PC-9 (cell line): Measurements from ENCODE around the gene RPS26. TPM values are rescaled to one million over a fixed set of nuclear protein-coding genes. Genes with fewer than 3 reads are reported as not detected.
"Not testable (repeated sequence)": the region's sequence is repeated elsewhere in the genome, so short reads cannot be mapped to it uniquely, and the experiment has no call there.

ENCODE experiments used
- BruUV-seq: library from RNA; stranded (reverse); fragments of 400-500 nt; replicated peaks from 2 replicates; lab custom pipeline; 2021; lab: Mats Ljungman, UMichigan
- CTCF ChIA-PET: fragments of 300-600 bp; sonication (Branson Sonifier 250); formaldehyde crosslinking; loops from one replicate; lab custom pipeline; 2022; ENCODE audit warnings: antibody characterized with exemption; lab: Charles Lee
- POLR2A ChIA-PET: fragments of 300-600 bp; sonication (Branson Sonifier 250); formaldehyde crosslinking; loops from one replicate; lab custom pipeline; 2022; ENCODE audit warnings: antibody characterized with exemption; ENCODE audit not compliant: unreplicated experiment; lab: Charles Lee
- DNase-seq, 2 experiments: peaks; one replicate each; pipeline versions ENCODE4 v3.0.0 to v3.0.0-alpha.2; 2015 to 2022; ENCODE audit warnings: mixed read lengths in 1 of 2
- H2AFZ ChIP-seq: fragments of 200-600 bp; sonication (generic); 2 replicates; pipeline ENCODE4 v1.8.1; 2017; ENCODE audit warnings: antibody characterized with exemption
- H3F3A ChIP-seq: fragments of 200-600 bp; sonication (generic); 2 replicates; pipeline ENCODE4 v1.8.1; 2017; ENCODE audit warnings: antibody characterized with exemption, mild to moderate bottlenecking, low read depth; ENCODE audit not compliant: insufficient read depth
- H3K27ac ChIP-seq: fragments of 200-600 bp; sonication (generic); 2 replicates; pipeline ENCODE4 v1.6.1; 2016; ENCODE audit warnings: mixed run types
- H3K27me3 ChIP-seq: fragments of 200-600 bp; sonication (generic); 2 replicates; pipeline ENCODE4 v1.6.1; 2016; ENCODE audit warnings: low read depth, mixed run types; ENCODE audit not compliant: insufficient read depth
- H3K36me3 ChIP-seq: fragments of 200-600 bp; sonication (generic); 2 replicates; pipeline ENCODE4 v1.6.1; 2016; ENCODE audit warnings: low read depth, mixed run types
- H3K4me1 ChIP-seq: fragments of 200-600 bp; sonication (generic); replicated peaks from 2 replicates; pipeline ENCODE4 v1.6.1; 2016; ENCODE audit warnings: mixed run types; ENCODE audit not compliant: insufficient read depth
- H3K4me2 ChIP-seq: fragments of 200-600 bp; sonication (generic); 2 replicates; pipeline ENCODE4 v1.6.1; 2017; ENCODE audit warnings: mixed run types
- H3K4me3 ChIP-seq: fragments of 200-600 bp; sonication (generic); 2 replicates; pipeline ENCODE4 v1.6.1; 2016; ENCODE audit warnings: mixed run types
- H3K79me2 ChIP-seq: fragments of 200-600 bp; sonication (generic); 2 replicates; pipeline ENCODE4 v1.6.1; 2017; ENCODE audit warnings: low read depth, mixed run types
- H3K9me2 ChIP-seq: fragments of 200-600 bp; sonication (generic); 2 replicates; pipeline ENCODE4 v1.8.1; 2017; ENCODE audit warnings: mild to moderate bottlenecking; ENCODE audit not compliant: insufficient read depth
- H3K9me3 ChIP-seq: fragments of 200-600 bp; sonication (generic); 2 replicates; pipeline ENCODE4 v1.8.1; 2016; ENCODE audit warnings: low read depth; ENCODE audit not compliant: insufficient read depth
- H4K20me1 ChIP-seq: fragments of 200-600 bp; sonication (generic); 2 replicates; pipeline ENCODE4 v1.8.1; 2017; ENCODE audit not compliant: insufficient read depth
- EZH2 ChIP-seq: fragments of 200-600 bp; sonication (generic); IDR thresholded peaks from 2 replicates; pipeline ENCODE4 v1.8.0; 2017; ENCODE audit warnings: antibody characterized with exemption, low read depth
- intact Hi-C: fragments of 100-400 bp; cut with micrococcal nuclease; formaldehyde crosslinking; loops from one replicate; pipeline ENCODE4 v1.10.0; 2022; ENCODE audit not compliant: unreplicated experiment
- total RNA-seq: library from RNA; stranded (reverse); gene quantifications from 2 replicates; pipeline ENCODE4 v1.2.3, GENCODE V29; 2021
- TF ChIP-seq, protein P1 (sequence below): fragments of 200-600 bp; sonication (generic); conservative IDR thresholded peaks from 2 replicates; pipeline ENCODE4 v1.6.1; 2017; ENCODE audit warnings: mixed run types, antibody characterized with exemption, mild to moderate bottlenecking, moderate library complexity

RPS26 gene
- total RNA-seq, 1 experiment from 2014 or later: 43.3 TPM

- Histone ChIP-seq H4K20me1 (no peaks in the 10 kb centered on the region), H3K4me3 (no peak overlapping the region), H3K9me2 (no peaks in the 10 kb centered on the region), H3K9me3 (no peaks in the 10 kb centered on the region), H3K4me1 (peaks cover 17% of the 10 kb centered on the region), H3K27ac (no peak overlapping the region), H3F3A (peaks cover 14% of the 10 kb centered on the region), H3K79me2 (peaks cover 5% of the 10 kb centered on the region; the same call in 1 of the 2 replicates), H3K4me2 (no peak overlapping the region), H2AFZ (no peak overlapping the region), H3K27me3 (no peaks in the 10 kb centered on the region), H3K36me3 (no peaks in the 10 kb centered on the region)
- intact Hi-C loops: no loop called here
- no TSS peak for BruUV-seq
- POLR2A ChIA-PET: no interaction called here
- CTCF ChIA-PET: no interaction called here
- DNase-seq: no peak
- TF ChIP-seq EZH2: no peak
- TF ChIP-seq, protein P1, sequence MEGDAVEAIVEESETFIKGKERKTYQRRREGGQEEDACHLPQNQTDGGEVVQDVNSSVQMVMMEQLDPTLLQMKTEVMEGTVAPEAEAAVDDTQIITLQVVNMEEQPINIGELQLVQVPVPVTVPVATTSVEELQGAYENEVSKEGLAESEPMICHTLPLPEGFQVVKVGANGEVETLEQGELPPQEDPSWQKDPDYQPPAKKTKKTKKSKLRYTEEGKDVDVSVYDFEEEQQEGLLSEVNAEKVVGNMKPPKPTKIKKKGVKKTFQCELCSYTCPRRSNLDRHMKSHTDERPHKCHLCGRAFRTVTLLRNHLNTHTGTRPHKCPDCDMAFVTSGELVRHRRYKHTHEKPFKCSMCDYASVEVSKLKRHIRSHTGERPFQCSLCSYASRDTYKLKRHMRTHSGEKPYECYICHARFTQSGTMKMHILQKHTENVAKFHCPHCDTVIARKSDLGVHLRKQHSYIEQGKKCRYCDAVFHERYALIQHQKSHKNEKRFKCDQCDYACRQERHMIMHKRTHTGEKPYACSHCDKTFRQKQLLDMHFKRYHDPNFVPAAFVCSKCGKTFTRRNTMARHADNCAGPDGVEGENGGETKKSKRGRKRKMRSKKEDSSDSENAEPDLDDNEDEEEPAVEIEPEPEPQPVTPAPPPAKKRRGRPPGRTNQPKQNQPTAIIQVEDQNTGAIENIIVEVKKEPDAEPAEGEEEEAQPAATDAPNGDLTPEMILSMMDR: no peak
Measured at GRCh38 chr12:56001487-56002100, 40.1 kb upstream of the RPS26 start.

GRCh38 chr12:56003376-56003775 is 38.3 kb upstream of the RPS26 start:
- intact Hi-C loops, H2AFZ ChIP-seq, H3K9me3 ChIP-seq, H3K4me2 ChIP-seq, H4K20me1 ChIP-seq, H3K79me2 ChIP-seq, H3K9me2 ChIP-seq, H3K27me3 ChIP-seq, DNase-seq, H3K36me3 ChIP-seq, H3K27ac ChIP-seq, POLR2A ChIA-PET, CTCF ChIA-PET, H3K4me3 ChIP-seq, BruUV-seq: not testable (repeated sequence)
- peaks cover 25% of the 10 kb centered on the region for H3F3A ChIP-seq
- peaks cover 13% of the 10 kb centered on the region for H3K4me1 ChIP-seq

GRCh38 chr12:56004211-56004610 is 37.5 kb upstream of the RPS26 start:
- H3K9me3 ChIP-seq: no peaks in the 10 kb centered on the region
- intact Hi-C loops: no loop called here
- H3K27me3 ChIP-seq: no peaks in the 10 kb centered on the region
- peaks cover 13% of the 10 kb centered on the region for H3K4me1 ChIP-seq
- no peaks in the 10 kb centered on the region for H4K20me1 ChIP-seq
- no peaks in the 10 kb centered on the region for H3K9me2 ChIP-seq
- ChIA-PET POLR2A (interaction anchor here (0.5 kb wide), 1 partner anchor 1587 kb away, joined by 3 read pairs; no protein-coding TSS in a partner anchor), CTCF (no interaction called here)
- H3K27ac ChIP-seq: no peak overlapping the region
- no peak overlapping the region for H2AFZ ChIP-seq
- no peak overlapping the region for H3K4me3 ChIP-seq
- no peak overlapping the region for H3K4me2 ChIP-seq
- peaks cover 25% of the 10 kb centered on the region for H3F3A ChIP-seq
- TF ChIP-seq, protein P1: no peak
- no peak for TF ChIP-seq EZH2
- no peaks in the 10 kb centered on the region for H3K79me2 ChIP-seq
- H3K36me3 ChIP-seq: no peaks in the 10 kb centered on the region
- no peak for DNase-seq
- BruUV-seq: no TSS peak
